H9 (cell line): Measurements from ENCODE around the gene NF1. TPM values are rescaled to one million over a fixed set of nuclear protein-coding genes. Genes with fewer than 3 reads are reported as not detected.

Experiments
- DNase-seq: peaks from one replicate; pipeline ENCODE4 v3.0.0-alpha.2; 2017
- H2AFZ ChIP-seq: one replicate; pipeline ENCODE4 v1.6.1; 2013; ENCODE audit warnings: mild to moderate bottlenecking, low read length, control low read depth, moderate library complexity
- H2AK5ac ChIP-seq: 2 replicates; pipeline ENCODE4 v1.6.1; 2013; ENCODE audit warnings: low read length, control low read depth, mixed read lengths; ENCODE audit not compliant: insufficient read length
- H2BK120ac ChIP-seq: one replicate; pipeline ENCODE4 v1.6.1; 2013; ENCODE audit warnings: low read depth, mild to moderate bottlenecking, low read length, control low read depth, inconsistent platforms; ENCODE audit not compliant: poor library complexity, severe bottlenecking
- H2BK12ac ChIP-seq: 2 replicates; pipeline ENCODE4 v1.6.1; 2013; ENCODE audit warnings: low read length, control low read depth, mixed read lengths, low read depth; ENCODE audit not compliant: insufficient read length
- H2BK15ac ChIP-seq: 2 replicates; pipeline ENCODE4 v1.6.1; 2013; ENCODE audit warnings: low read depth, low read length, control low read depth
- H2BK20ac ChIP-seq: one replicate; pipeline ENCODE4 v1.6.1; 2013; ENCODE audit warnings: low read depth, mild to moderate bottlenecking, low read length, control low read depth, inconsistent platforms; ENCODE audit not compliant: poor library complexity, severe bottlenecking
- H2BK5ac ChIP-seq: 2 replicates; pipeline ENCODE4 v1.6.1; 2013; ENCODE audit warnings: low read length, control low read depth, mixed read lengths; ENCODE audit not compliant: insufficient read length
- H3K14ac ChIP-seq: 2 replicates; pipeline ENCODE4 v1.6.1; 2013; ENCODE audit warnings: low read length, control low read depth; ENCODE audit not compliant: insufficient read depth
- H3K18ac ChIP-seq: 2 replicates; pipeline ENCODE4 v1.6.1; 2013; ENCODE audit warnings: low read depth, mild to moderate bottlenecking, mixed read lengths, low read length, control low read depth; ENCODE audit not compliant: insufficient read length
- H3K23ac ChIP-seq: 2 replicates; pipeline ENCODE4 v1.6.1; 2013; ENCODE audit warnings: low read length, control low read depth, mixed read lengths, low read depth; ENCODE audit not compliant: insufficient read length
- H3K23me2 ChIP-seq: 2 replicates; pipeline ENCODE4 v1.6.1; 2013; ENCODE audit warnings: low read depth, mild to moderate bottlenecking, mixed read lengths, low read length, control low read depth; ENCODE audit not compliant: insufficient read length, poor library complexity, severe bottlenecking
- H3K27ac ChIP-seq: 2 replicates; pipeline ENCODE4 v1.5.1; 2013; ENCODE audit warnings: low read length, control low read depth, mixed read lengths, low read depth; ENCODE audit not compliant: insufficient read length
- H3K27me3 ChIP-seq: 2 replicates; pipeline ENCODE4 v1.6.1; 2013; ENCODE audit warnings: low read length, control low read depth, inconsistent platforms; ENCODE audit not compliant: insufficient read depth
- H3K4ac ChIP-seq: 2 replicates; pipeline ENCODE4 v1.6.1; 2013; ENCODE audit warnings: low read depth, mild to moderate bottlenecking, control low read depth, inconsistent platforms, low read length, moderate library complexity
- H3K4me1 ChIP-seq: 2 replicates; pipeline ENCODE4 v1.6.1; 2013; ENCODE audit warnings: low read length, control low read depth, inconsistent platforms; ENCODE audit not compliant: insufficient read depth
- H3K4me2 ChIP-seq: 2 replicates; pipeline ENCODE4 v1.6.1; 2013; ENCODE audit warnings: low read length, control low read depth, mixed read lengths; ENCODE audit not compliant: insufficient read length, insufficient read depth
- H3K56ac ChIP-seq: 2 replicates; pipeline ENCODE4 v1.6.1; 2013; ENCODE audit warnings: low read depth, mild to moderate bottlenecking, mixed read lengths, low read length, control low read depth; ENCODE audit not compliant: insufficient read length
- H3K79me1 ChIP-seq: 2 replicates; pipeline ENCODE4 v1.6.1; 2013; ENCODE audit warnings: low read depth, mild to moderate bottlenecking, moderate library complexity, low read length, control low read depth, inconsistent platforms; ENCODE audit not compliant: insufficient read depth, poor library complexity, severe bottlenecking
- H3K79me2 ChIP-seq: 2 replicates; pipeline ENCODE4 v1.6.1; 2013; ENCODE audit warnings: low read length, control low read depth, inconsistent platforms; ENCODE audit not compliant: insufficient read depth
- H3K9ac ChIP-seq: 2 replicates; pipeline ENCODE4 v1.6.1; 2013; ENCODE audit warnings: low read length, control low read depth, mixed read lengths; ENCODE audit not compliant: insufficient read length; ENCODE audit errors: extremely low read depth
- H3K9me3 ChIP-seq: one replicate; pipeline ENCODE4 v1.6.1; 2013; ENCODE audit warnings: low read depth, low read length, inconsistent platforms; ENCODE audit not compliant: control insufficient read depth
- H3T11ph ChIP-seq: one replicate; pipeline ENCODE4 v1.6.1; 2013; ENCODE audit warnings: mild to moderate bottlenecking, low read length, control low read depth, inconsistent platforms
- H4K20me1 ChIP-seq: one replicate; pipeline ENCODE4 v1.6.1; 2013; ENCODE audit not compliant: control insufficient read depth, insufficient read length, insufficient read depth
- H4K5ac ChIP-seq: 2 replicates; pipeline ENCODE4 v1.6.1; 2013; ENCODE audit warnings: low read depth, mild to moderate bottlenecking, mixed read lengths, low read length, control low read depth; ENCODE audit not compliant: insufficient read length
- H4K8ac ChIP-seq: replicated peaks from 2 replicates; pipeline ENCODE4 v1.6.1; 2013; ENCODE audit warnings: low read length, control low read depth, mixed read lengths, low read depth; ENCODE audit not compliant: insufficient read length
- H4K91ac ChIP-seq: 2 replicates; pipeline ENCODE4 v1.6.1; 2013; ENCODE audit warnings: low read depth, mild to moderate bottlenecking, moderate library complexity, mixed read lengths, low read length, control low read depth; ENCODE audit not compliant: insufficient read length
- H3K27ac Mint-ChIP-seq, 3 experiments: 2 replicates in 2 of 3; 3 replicates in 1 of 3; pipeline ENCODE4 v1.8.0; 2020 to 2021; ENCODE audit warnings: mixed read lengths in 3 of 3, mild to moderate bottlenecking in 1 of 3, moderate library complexity in 1 of 3
- H3K27me3 Mint-ChIP-seq: 2 replicates; pipeline ENCODE4 v1.8.0; 2021; ENCODE audit warnings: low read depth, mild to moderate bottlenecking, moderate library complexity, mixed read lengths
- H3K36me3 Mint-ChIP-seq, 3 experiments: 2 replicates in 2 of 3; 3 replicates in 1 of 3; pipeline ENCODE4 v1.8.0; 2020 to 2021; ENCODE audit warnings: low read depth in 3 of 3, mixed read lengths in 3 of 3; ENCODE audit not compliant: insufficient read depth in 1 of 3
- H3K4me1 Mint-ChIP-seq, 2 experiments: 2 replicates each; pipeline ENCODE4 v1.8.0; 2020; ENCODE audit warnings: mixed read lengths in 2 of 2
- H3K4me3 Mint-ChIP-seq, 2 experiments: 2 replicates in 1 of 2; 3 replicates in 1 of 2; pipeline ENCODE4 v1.8.0; 2020 to 2021; ENCODE audit warnings: mild to moderate bottlenecking in 2 of 2, mixed read lengths in 2 of 2, moderate library complexity in 1 of 2
- H3K9me3 Mint-ChIP-seq, 2 experiments: 2 replicates in 1 of 2; 3 replicates in 1 of 2; pipeline ENCODE4 v1.8.0; 2020; ENCODE audit warnings: mild to moderate bottlenecking in 2 of 2, mixed read lengths in 2 of 2, moderate library complexity in 1 of 2
- total RNA-seq: library from RNA; stranded (reverse); gene quantifications from 2 replicates; pipeline ENCODE4 v1.2.1, GENCODE V29; 2021
- TF ChIP-seq, protein P1 (sequence below): fragments of 200-600 bp; sonication (generic); conservative IDR thresholded peaks from 3 replicates; pipeline ENCODE4 v1.8.0; 2021; ENCODE audit warnings: antibody characterized with exemption, mild to moderate bottlenecking

NF1 gene
- total RNA-seq, 1 experiment from 2014 or later: 38.1 TPM

DNA sequence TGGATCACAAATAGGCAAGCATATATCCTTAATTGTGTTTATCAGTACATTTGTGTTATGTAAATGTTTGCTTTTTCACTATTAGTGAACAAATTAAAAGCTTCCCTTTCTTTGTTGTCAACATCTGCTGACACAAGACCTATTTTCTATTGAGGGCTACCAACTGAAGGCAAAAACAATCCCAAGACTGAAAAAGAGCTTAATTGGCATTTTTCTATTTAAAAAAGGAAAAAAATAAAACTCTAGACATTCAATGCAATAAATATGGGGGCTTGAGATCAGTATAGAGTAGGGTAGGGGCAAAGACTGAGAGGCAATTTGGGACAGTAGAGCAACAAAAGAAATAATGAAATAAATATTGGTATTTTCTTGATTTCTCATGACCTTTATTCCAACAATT is 178.0 kb downstream of the NF1 start:
- Histone ChIP-seq H3T11ph (no peak overlapping the region), H3K27ac (no peak overlapping the region), H4K5ac (no peak overlapping the region), H4K91ac (no peak overlapping the region), H4K20me1 (no peaks in the 10 kb centered on the region), H3K4ac (no peak overlapping the region), H3K23ac (no peak overlapping the region), H3K18ac (no peak overlapping the region), H2BK12ac (no peak overlapping the region), H3K4me2 (no peak overlapping the region), H3K14ac (no peak overlapping the region), H3K79me1 (no peaks in the 10 kb centered on the region), H3K9ac (no peak overlapping the region), H3K79me2 (no peaks in the 10 kb centered on the region), H2BK5ac (no peak overlapping the region), H2BK20ac (no peak overlapping the region), H2BK15ac (no peak overlapping the region), H2AFZ (no peak overlapping the region), H3K23me2 (no peaks in the 10 kb centered on the region), H2BK120ac (no peak overlapping the region), H3K4me1 (0 out of 2 replicates have a peak, but pooled peaks cover 3% of the 10 kb centered on the region), H3K56ac (no peak overlapping the region), H3K9me3 (no peaks in the 10 kb centered on the region), H3K27me3 (no peaks in the 10 kb centered on the region), H2AK5ac (no peak overlapping the region), H4K8ac (no peak overlapping the region)
- DNase-seq: no peak
- peaks cover 8 to 11% of the 10 kb centered on the region in 2 experiments for H3K4me1 Mint-ChIP-seq
- H3K4me3 Mint-ChIP-seq: no peak overlapping the region
- no peaks in the 10 kb centered on the region for H3K27me3 Mint-ChIP-seq
- TF ChIP-seq, protein P1, sequence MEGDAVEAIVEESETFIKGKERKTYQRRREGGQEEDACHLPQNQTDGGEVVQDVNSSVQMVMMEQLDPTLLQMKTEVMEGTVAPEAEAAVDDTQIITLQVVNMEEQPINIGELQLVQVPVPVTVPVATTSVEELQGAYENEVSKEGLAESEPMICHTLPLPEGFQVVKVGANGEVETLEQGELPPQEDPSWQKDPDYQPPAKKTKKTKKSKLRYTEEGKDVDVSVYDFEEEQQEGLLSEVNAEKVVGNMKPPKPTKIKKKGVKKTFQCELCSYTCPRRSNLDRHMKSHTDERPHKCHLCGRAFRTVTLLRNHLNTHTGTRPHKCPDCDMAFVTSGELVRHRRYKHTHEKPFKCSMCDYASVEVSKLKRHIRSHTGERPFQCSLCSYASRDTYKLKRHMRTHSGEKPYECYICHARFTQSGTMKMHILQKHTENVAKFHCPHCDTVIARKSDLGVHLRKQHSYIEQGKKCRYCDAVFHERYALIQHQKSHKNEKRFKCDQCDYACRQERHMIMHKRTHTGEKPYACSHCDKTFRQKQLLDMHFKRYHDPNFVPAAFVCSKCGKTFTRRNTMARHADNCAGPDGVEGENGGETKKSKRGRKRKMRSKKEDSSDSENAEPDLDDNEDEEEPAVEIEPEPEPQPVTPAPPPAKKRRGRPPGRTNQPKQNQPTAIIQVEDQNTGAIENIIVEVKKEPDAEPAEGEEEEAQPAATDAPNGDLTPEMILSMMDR: no peak
- H3K9me3 Mint-ChIP-seq: no peaks in the 10 kb centered on the region
- H3K27ac Mint-ChIP-seq: no peak overlapping the region
- peaks cover 2 to 39% (median 15%) of the 10 kb centered on the region in 3 experiments; a peak in 6 of 7 replicates for H3K36me3 Mint-ChIP-seq
